HG03558 (cell line): Measurements from ENCODE around the gene TSPAN32.

ENCODE experiments used
- ATAC-seq: cut with Tn5 transposase; IDR thresholded peaks from one replicate; pipeline ENCODE4 v1.9.1; 2021; ENCODE audit warnings: moderate number of reproducible peaks; ENCODE audit not compliant: unreplicated experiment; ENCODE audit errors: extremely low read depth

TSPAN32 gene

GRCh38 chr11:2301631-2302305 is at the start of gene TSPAN32, which contains the start of gene C11orf21:
Gene TSPAN32, plus strand, starts transcription at chr11:2302013. Its CDS starts 137 bp downstream, at chr11:2302150.
Gene C11orf21, minus strand, starts transcription at chr11:2301918. Its CDS starts 110 bp downstream, at chr11:2301808.
- ATAC-seq: no peak

GRCh38 chr11:2252018-2252417 is 49.8 kb upstream of the TSPAN32 start:
- no peak for ATAC-seq

- ATAC-seq: no peak
Measured at GRCh38 chr11:2256293-2256913, 45.4 kb upstream of the TSPAN32 start.

- ATAC-seq: no peak
Measured at GRCh38 chr11:2256951-2257700, 44.7 kb upstream of the TSPAN32 start.

GRCh38 chr11:2258501-2259465 is 43.0 kb upstream of the TSPAN32 start:
- no peak for ATAC-seq

- ATAC-seq: no peak
Measured at GRCh38 chr11:2259466-2259830, 42.4 kb upstream of the TSPAN32 start.

GRCh38 chr11:2259897-2260451 is 41.8 kb upstream of the TSPAN32 start:
- no peak for ATAC-seq

- no peak for ATAC-seq
Measured at GRCh38 chr11:2260491-2261364, 41.1 kb upstream of the TSPAN32 start.

- ATAC-seq: no peak
Measured at GRCh38 chr11:2261436-2262230, 40.2 kb upstream of the TSPAN32 start.

- no peak for ATAC-seq
Measured at GRCh38 chr11:2262301-2263070, 39.3 kb upstream of the TSPAN32 start.

- no peak for ATAC-seq
Measured at GRCh38 chr11:2263071-2263565, 38.7 kb upstream of the TSPAN32 start.

GRCh38 chr11:2263724-2264360 is 38.0 kb upstream of the TSPAN32 start:
- ATAC-seq: no peak

GRCh38 chr11:2264366-2265053 is 37.3 kb upstream of the TSPAN32 start:
- no peak for ATAC-seq

- no peak for ATAC-seq
Measured at GRCh38 chr11:2265396-2265795, 36.4 kb upstream of the TSPAN32 start.

GRCh38 chr11:2265854-2266585 is 35.8 kb upstream of the TSPAN32 start:
- ATAC-seq: no peak
